Transverse colon (tissue), 4 donors: ENCODE measurements around the gene TRMT5.

Source experiments
- POLR2AphosphoS5 ChIP-seq, 3 donors: sonication (generic); formaldehyde crosslinking; IDR thresholded peaks; one replicate each; pipeline ENCODE4 v1.6.1; 2016; ENCODE audit warnings: antibody characterized with exemption in 3 of 3
- TF ChIP-seq, protein P1 (sequence below), 5 experiments: fragments of 200-600 bp in 3 of 5; fragments of 450-650 bp in 2 of 5; sonication (generic) in 3 of 5; IDR thresholded peaks; 1 replicate in 2 of 5; 2 replicates in 3 of 5; pipeline ENCODE4 v1.5.1; 2016 to 2017; ENCODE audit warnings: antibody characterized with exemption in 5 of 5, inconsistent platforms in 3 of 5, mild to moderate bottlenecking in 2 of 5, moderate library complexity in 1 of 5

GRCh38 chr14:60965402-60965801 is 15.5 kb downstream of the TRMT5 start:
- TF ChIP-seq, protein P1, sequence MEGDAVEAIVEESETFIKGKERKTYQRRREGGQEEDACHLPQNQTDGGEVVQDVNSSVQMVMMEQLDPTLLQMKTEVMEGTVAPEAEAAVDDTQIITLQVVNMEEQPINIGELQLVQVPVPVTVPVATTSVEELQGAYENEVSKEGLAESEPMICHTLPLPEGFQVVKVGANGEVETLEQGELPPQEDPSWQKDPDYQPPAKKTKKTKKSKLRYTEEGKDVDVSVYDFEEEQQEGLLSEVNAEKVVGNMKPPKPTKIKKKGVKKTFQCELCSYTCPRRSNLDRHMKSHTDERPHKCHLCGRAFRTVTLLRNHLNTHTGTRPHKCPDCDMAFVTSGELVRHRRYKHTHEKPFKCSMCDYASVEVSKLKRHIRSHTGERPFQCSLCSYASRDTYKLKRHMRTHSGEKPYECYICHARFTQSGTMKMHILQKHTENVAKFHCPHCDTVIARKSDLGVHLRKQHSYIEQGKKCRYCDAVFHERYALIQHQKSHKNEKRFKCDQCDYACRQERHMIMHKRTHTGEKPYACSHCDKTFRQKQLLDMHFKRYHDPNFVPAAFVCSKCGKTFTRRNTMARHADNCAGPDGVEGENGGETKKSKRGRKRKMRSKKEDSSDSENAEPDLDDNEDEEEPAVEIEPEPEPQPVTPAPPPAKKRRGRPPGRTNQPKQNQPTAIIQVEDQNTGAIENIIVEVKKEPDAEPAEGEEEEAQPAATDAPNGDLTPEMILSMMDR (IDR thresholded peaks at IDR 0.05) = no peak
- no peak for TF ChIP-seq POLR2AphosphoS5 (IDR thresholded peaks at IDR 0.05)
